ENCODE measurements around the gene FMO5. TPM values are rescaled to one million over a fixed set of nuclear protein-coding genes. Genes with fewer than 3 reads are reported as not detected.

The FMO5 gene
- total RNA-seq, 6 experiments from 2014 or later: 55.0 to 482 (median 99.6) TPM

DNA sequence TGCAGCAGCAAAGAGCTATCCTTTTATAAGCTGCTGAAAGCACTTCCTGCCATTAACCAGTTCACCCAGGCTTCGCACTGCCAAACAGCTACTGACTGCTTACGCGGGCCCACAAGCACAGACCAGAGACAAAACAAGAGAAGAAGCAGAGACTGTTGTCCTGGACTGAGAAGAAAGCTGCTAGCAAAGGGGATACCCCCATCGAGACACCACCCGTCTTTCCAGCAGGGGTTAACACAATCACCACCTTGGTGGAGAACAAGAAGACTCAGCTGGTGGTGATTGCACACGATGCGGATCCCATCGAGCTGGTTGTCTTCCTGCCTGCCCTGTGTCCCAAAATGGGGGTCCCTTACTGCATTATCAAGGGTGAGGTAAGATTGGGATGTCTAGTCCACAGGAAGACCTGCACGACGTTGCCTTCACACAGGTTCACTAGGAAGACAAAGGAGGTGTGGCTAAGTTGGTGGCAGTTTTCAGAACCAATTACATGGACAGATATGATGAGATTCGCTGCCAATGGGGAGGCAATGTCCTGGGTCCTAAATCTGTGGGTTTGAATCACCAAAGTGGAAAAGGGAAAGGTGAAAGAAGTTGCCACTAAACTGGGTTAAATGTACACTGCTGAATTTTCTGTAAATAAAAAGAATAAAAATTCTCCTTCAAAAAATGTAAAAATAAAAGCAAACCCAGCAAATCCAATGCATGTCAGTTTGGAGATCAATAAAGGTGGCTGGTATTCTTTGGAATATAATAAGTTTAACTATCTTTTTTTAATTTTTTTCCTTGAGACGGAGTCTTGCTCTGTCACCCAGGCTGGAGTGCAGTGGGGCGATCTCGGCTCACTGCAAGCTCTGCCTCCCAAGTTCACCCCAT is 1.2 kb downstream of the FMO5 start:
- TF ChIP-seq POLR2A (IDR thresholded peaks at IDR 0.05): peak; percentile 11
- TF ChIP-seq, protein P1, sequence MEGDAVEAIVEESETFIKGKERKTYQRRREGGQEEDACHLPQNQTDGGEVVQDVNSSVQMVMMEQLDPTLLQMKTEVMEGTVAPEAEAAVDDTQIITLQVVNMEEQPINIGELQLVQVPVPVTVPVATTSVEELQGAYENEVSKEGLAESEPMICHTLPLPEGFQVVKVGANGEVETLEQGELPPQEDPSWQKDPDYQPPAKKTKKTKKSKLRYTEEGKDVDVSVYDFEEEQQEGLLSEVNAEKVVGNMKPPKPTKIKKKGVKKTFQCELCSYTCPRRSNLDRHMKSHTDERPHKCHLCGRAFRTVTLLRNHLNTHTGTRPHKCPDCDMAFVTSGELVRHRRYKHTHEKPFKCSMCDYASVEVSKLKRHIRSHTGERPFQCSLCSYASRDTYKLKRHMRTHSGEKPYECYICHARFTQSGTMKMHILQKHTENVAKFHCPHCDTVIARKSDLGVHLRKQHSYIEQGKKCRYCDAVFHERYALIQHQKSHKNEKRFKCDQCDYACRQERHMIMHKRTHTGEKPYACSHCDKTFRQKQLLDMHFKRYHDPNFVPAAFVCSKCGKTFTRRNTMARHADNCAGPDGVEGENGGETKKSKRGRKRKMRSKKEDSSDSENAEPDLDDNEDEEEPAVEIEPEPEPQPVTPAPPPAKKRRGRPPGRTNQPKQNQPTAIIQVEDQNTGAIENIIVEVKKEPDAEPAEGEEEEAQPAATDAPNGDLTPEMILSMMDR (IDR thresholded peaks at IDR 0.05): no peak
- ATAC-seq (peak; percentile 37 to 72 (median 64)), DNase-seq (no peak)
- peaks cover 0 to 43% (median 15%) of the 10 kb centered on the region in 4 donors for H3K36me3 ChIP-seq
- H3K9me3 ChIP-seq: no peaks in the 10 kb centered on the region
- WGBS (ENCODE audit: insufficient coverage, low coverage, low lambda C conversion rate, missing lambda C conversion rate): 23% methylated on average over 14 of the region's 14 CpGs
- peak overlapping the region; percentile 53 to 74 (median 62) for H3K4me3 ChIP-seq
- H3K4me1 ChIP-seq: peaks cover 0 to 41% (median 7%) of the 10 kb centered on the region in 4 donors
- no peaks in the 10 kb centered on the region for H3K27me3 ChIP-seq
- H3K27ac ChIP-seq: peak overlapping the region; percentile 34 to 91 (median 89)
- intact Hi-C loops (cut with DNase I): no loop called here

DNA sequence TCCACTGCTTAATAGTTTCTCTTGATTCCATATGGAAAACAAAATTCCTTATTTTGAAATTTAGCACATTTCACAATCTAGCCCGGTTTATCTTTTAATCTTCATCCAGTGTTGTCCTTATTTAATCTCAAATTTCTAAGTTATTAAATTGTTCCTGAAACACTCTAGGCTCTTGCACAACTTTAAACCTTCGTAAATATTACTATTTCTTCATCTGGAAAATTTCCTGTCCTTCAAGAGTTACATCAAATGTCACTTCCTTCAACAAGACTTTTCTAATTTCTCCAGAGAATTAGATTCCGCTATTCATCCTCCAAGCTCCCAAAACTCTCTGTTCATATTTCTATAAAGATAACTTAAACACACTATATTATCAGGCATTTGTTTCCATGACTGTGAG is 6.5 kb downstream of the FMO5 start:
- ATAC-seq: no peak
- WGBS (ENCODE audit: insufficient coverage, low coverage, low lambda C conversion rate, missing lambda C conversion rate): 22% methylated on average over 3 of the region's 3 CpGs

DNA sequence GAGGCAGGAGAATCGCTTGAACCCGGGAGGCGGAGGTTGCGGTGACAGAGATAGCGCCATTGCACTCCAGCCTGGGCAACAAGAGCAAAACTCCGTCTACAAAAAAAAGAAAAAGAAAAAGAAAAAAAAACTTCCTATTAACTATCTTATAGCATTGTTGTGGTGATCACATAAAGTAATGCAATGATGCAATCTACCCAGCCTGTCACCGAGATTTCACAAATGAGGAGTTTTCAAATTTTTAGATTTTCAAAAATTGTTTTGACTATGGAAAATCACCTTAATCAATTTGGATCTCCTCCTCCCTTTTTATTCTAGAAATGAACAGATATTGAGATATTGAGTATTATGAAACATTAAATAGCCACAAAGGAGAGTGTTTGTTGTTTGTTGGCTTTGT is 8.0 kb downstream of the FMO5 start:
- peaks cover 0 to 66% (median 20%) of the 10 kb centered on the region in 4 donors for H3K36me3 ChIP-seq
- H3K4me3 ChIP-seq: no peak overlapping the region
- intact Hi-C loops (cut with DNase I): no loop called here
- DNase-seq (no peak), ATAC-seq (no peak)
- no peaks in the 10 kb centered on the region for H3K9me3 ChIP-seq
- no peak for TF ChIP-seq POLR2A (IDR thresholded peaks at IDR 0.05)
- TF ChIP-seq, protein P1 (IDR thresholded peaks at IDR 0.05): no peak
- peaks cover 0 to 72% (median 24%) of the 10 kb centered on the region in 4 donors for H3K4me1 ChIP-seq
- WGBS (ENCODE audit: insufficient coverage, low coverage, low lambda C conversion rate, missing lambda C conversion rate): 90% methylated on average over 7 of the region's 7 CpGs
- peak overlapping the region in 1 of 3 donors; percentile 1 for H3K27ac ChIP-seq
- no peaks in the 10 kb centered on the region for H3K27me3 ChIP-seq

More for the DNA sequence above, 6.5 kb downstream of the FMO5 start:
- H3K27me3 ChIP-seq: no peaks in the 10 kb centered on the region
- H3K27ac ChIP-seq: no peak overlapping the region
- H3K4me1 ChIP-seq: peaks cover 0 to 71% (median 20%) of the 10 kb centered on the region in 4 donors
- no peak for DNase-seq
- no peak overlapping the region for H3K4me3 ChIP-seq
- TF ChIP-seq, protein P1 (IDR thresholded peaks at IDR 0.05): no peak
- TF ChIP-seq POLR2A (IDR thresholded peaks at IDR 0.05): no peak
- H3K36me3 ChIP-seq: peaks cover 0 to 66% (median 19%) of the 10 kb centered on the region in 4 donors
- H3K9me3 ChIP-seq: no peaks in the 10 kb centered on the region
- intact Hi-C loops (cut with DNase I): no loop called here

DNA sequence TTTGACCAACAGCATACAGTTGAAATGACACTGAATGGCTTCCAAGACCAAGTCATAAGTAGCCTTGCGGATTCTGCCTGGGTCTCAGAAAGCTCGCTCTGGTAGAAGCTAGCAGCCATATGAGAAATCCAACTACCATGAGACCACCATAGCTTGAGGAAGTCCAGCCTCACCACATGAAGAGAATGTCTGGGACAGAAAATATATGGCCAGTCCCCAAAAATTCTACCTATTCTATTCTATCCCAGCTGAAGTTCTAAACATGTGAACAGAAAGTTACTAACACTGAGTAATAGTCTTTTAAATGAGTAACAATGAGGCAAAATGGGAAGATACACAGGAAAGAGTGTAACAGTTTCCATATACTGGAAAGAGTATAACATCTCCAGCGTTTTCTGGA is 9.0 kb downstream of the FMO5 start:
- Histone ChIP-seq H3K27ac (peak overlapping the region in 2 of 3 donors; percentile 28 to 67), H3K4me3 (no peak overlapping the region), H3K27me3 (no peaks in the 10 kb centered on the region), H3K4me1 (peaks cover 0 to 73% (median 27%) of the 10 kb centered on the region in 4 donors), H3K36me3 (peaks cover 0 to 66% (median 20%) of the 10 kb centered on the region in 4 donors), H3K9me3 (no peaks in the 10 kb centered on the region)
- no peak for DNase-seq
- intact Hi-C loops (cut with DNase I): no loop called here
- ATAC-seq: peak in 2 of 4 donors; percentile 2 to 6
- TF ChIP-seq POLR2A (IDR thresholded peaks at IDR 0.05): no peak
- TF ChIP-seq, protein P1 (IDR thresholded peaks at IDR 0.05): no peak
- WGBS (ENCODE audit: insufficient coverage, low coverage, low lambda C conversion rate, missing lambda C conversion rate): 89% methylated on average over 2 of the region's 3 CpGs

Data from right lobe of liver (tissue), 6 donors.